ENCODE data around the gene MSTO1. TPM values are rescaled to one million over a fixed set of nuclear protein-coding genes. Genes with fewer than 3 reads are reported as not detected.
"Not testable (repeated sequence)": the region's sequence is repeated elsewhere in the genome, so short reads cannot be mapped to it uniquely, and the experiment has no call there.

MSTO1 gene
- total RNA-seq, 1 experiment from 2014 or later, result 140 TPM

DNA sequence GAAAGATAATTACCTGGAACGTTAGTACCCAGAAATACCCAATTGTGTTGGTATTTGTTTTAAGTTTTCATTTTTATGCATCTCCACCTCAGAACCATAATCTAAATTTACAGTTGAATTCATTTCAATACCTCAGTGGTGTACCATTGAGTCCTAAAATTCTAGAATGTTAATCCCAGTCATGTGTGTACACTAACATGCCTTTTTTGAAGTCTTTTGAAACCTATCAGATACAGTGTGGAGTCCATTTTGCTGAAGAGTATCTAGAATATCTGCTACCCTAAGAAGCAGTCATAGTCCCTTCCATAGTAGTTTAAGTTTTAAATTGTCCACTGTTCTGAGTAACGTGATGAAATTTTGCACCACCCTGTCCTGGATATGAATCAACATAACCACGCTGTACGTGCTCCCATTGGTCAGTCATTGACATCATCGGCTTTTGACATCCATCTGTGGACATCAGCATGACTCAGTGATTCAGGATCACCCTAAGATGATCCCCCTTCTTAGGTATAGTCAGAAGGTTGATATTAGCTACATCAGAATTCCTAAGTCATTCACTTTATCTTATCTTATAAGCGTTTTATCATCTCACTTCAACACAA lies 39.9 kb upstream of the MSTO1 start:
- POLR2A ChIA-PET, result interaction anchor here (0.8 kb wide), 1 partner anchor 9 kb away, joined by 3 read pairs; no protein-coding TSS in a partner anchor
- peak overlapping the region; percentile 19 for H3K27ac Mint-ChIP-seq (ENCODE audit: low read depth, unreplicated experiment)
- BruUV-seq (replicated peaks), result TSS peak; percentile 34

DNA sequence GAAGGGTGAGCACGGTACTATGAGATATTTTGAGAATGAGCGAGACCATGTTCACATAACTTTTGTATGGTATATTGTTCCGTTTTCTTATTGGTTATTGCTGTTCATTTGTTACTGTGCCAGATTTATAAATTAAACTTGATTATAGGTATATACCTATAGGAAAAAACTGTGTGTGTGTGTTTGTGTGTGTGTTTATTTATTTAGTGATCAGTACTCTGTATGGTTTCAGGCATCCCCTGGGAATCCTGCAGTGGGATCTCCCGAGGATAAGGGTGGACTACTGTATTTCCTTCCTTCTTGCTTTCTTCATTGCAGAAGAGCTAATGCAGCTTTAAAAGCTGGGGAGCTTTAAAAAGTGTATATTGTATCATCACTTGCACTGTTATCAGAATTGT lies 39.4 kb upstream of the MSTO1 start:
- intact Hi-C loops (cut with micrococcal nuclease), result no loop called here
- TF ChIP-seq, protein P1, sequence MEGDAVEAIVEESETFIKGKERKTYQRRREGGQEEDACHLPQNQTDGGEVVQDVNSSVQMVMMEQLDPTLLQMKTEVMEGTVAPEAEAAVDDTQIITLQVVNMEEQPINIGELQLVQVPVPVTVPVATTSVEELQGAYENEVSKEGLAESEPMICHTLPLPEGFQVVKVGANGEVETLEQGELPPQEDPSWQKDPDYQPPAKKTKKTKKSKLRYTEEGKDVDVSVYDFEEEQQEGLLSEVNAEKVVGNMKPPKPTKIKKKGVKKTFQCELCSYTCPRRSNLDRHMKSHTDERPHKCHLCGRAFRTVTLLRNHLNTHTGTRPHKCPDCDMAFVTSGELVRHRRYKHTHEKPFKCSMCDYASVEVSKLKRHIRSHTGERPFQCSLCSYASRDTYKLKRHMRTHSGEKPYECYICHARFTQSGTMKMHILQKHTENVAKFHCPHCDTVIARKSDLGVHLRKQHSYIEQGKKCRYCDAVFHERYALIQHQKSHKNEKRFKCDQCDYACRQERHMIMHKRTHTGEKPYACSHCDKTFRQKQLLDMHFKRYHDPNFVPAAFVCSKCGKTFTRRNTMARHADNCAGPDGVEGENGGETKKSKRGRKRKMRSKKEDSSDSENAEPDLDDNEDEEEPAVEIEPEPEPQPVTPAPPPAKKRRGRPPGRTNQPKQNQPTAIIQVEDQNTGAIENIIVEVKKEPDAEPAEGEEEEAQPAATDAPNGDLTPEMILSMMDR (IDR thresholded peaks at IDR 0.05; ENCODE audit: unreplicated experiment), result no peak
- no peak overlapping the region for H3K4me3 Mint-ChIP-seq (ENCODE audit: unreplicated experiment)
- no peaks in the 10 kb centered on the region for H3K9me3 Mint-ChIP-seq (ENCODE audit: unreplicated experiment)
- CTCF ChIA-PET, result interaction anchor here (0.9 to 1.0 kb wide), 2 partner anchors 22 to 393 kb away, joined by 3 to 6 read pairs; no protein-coding TSS in a partner anchor
- DNase-seq (ENCODE audit: unreplicated experiment), result no peak
- peaks cover 71% of the 10 kb centered on the region for H3K36me3 Mint-ChIP-seq (ENCODE audit: insufficient read depth, unreplicated experiment)
- POLR2A ChIA-PET, result interaction anchor here (0.6 to 0.9 kb wide), 3 partner anchors 10 to 401 kb away, joined by 3 read pairs; no protein-coding TSS in a partner anchor
- peaks cover 11% of the 10 kb centered on the region for H3K4me1 Mint-ChIP-seq (ENCODE audit: insufficient read depth, unreplicated experiment)
- BruUV-seq (replicated peaks), result no TSS peak
- H3K27ac Mint-ChIP-seq (ENCODE audit: low read depth, unreplicated experiment), result peak overlapping the region; percentile 19
- no peaks in the 10 kb centered on the region for H3K27me3 Mint-ChIP-seq (ENCODE audit: insufficient read depth, unreplicated experiment)

More for the DNA sequence above, 39.9 kb upstream of the MSTO1 start:
- peak; percentile 77 for DNase-seq (ENCODE audit: unreplicated experiment)
- TF ChIP-seq, protein P1 (IDR thresholded peaks at IDR 0.05; ENCODE audit: unreplicated experiment), result no peak
- peaks cover 75% of the 10 kb centered on the region for H3K36me3 Mint-ChIP-seq (ENCODE audit: insufficient read depth, unreplicated experiment)
- H3K4me3 Mint-ChIP-seq (ENCODE audit: unreplicated experiment), result no peak overlapping the region
- intact Hi-C loops (cut with micrococcal nuclease), result no loop called here
- CTCF ChIA-PET, result interaction anchor here (0.9 kb wide), 1 partner anchor 22 kb away, joined by 6 read pairs; no protein-coding TSS in a partner anchor
- H3K4me1 Mint-ChIP-seq (ENCODE audit: insufficient read depth, unreplicated experiment), result peaks cover 11% of the 10 kb centered on the region
- no peaks in the 10 kb centered on the region for H3K27me3 Mint-ChIP-seq (ENCODE audit: insufficient read depth, unreplicated experiment)
- H3K9me3 Mint-ChIP-seq (ENCODE audit: unreplicated experiment), result no peaks in the 10 kb centered on the region

DNA sequence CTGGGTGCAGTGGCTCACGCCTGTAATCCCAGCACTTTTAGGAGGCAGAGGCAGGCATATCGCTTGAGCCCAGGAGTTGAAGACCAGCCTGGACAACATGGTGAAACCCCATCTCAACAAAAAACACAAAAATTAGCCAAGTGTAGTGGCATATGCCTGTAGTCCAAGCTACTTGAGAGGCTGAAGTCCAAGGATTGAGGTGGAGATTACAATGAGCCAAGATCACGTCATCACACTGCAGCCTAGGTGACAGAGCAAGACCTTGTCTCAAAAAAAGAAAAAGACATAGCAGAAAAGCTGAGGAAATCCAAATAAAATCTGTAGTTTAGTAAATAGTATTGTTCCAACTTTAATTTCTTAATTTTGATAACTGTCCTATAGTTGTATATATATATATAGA lies 35.9 kb upstream of the MSTO1 start:
- CTCF ChIA-PET, result interaction anchor here (0.6 to 1.2 kb wide), 4 partner anchors 11 to 397 kb away, joined by 3 to 4 read pairs (median 4); no protein-coding TSS in a partner anchor
- DNase-seq (ENCODE audit: unreplicated experiment), result no peak
- H3K4me1 Mint-ChIP-seq (ENCODE audit: insufficient read depth, unreplicated experiment), result peaks cover 11% of the 10 kb centered on the region
- H3K9me3 Mint-ChIP-seq (ENCODE audit: unreplicated experiment), result no peaks in the 10 kb centered on the region
- TF ChIP-seq, protein P1 (IDR thresholded peaks at IDR 0.05; ENCODE audit: unreplicated experiment), result no peak
- no peak overlapping the region for H3K27ac Mint-ChIP-seq (ENCODE audit: low read depth, unreplicated experiment)
- TSS peak; percentile 10 for BruUV-seq (replicated peaks)
- H3K27me3 Mint-ChIP-seq (ENCODE audit: insufficient read depth, unreplicated experiment), result no peaks in the 10 kb centered on the region
- intact Hi-C loops (cut with micrococcal nuclease), result no loop called here
- POLR2A ChIA-PET, result interaction anchor here (0.6 to 2.8 kb wide), 4 partner anchors 11 to 104 kb away, joined by 3 to 16 read pairs (median 4); partner anchors contain the start of gene ASH1L
- H3K4me3 Mint-ChIP-seq (ENCODE audit: unreplicated experiment), result no peak overlapping the region
- H3K36me3 Mint-ChIP-seq (ENCODE audit: insufficient read depth, unreplicated experiment), result peaks cover 47% of the 10 kb centered on the region

DNA sequence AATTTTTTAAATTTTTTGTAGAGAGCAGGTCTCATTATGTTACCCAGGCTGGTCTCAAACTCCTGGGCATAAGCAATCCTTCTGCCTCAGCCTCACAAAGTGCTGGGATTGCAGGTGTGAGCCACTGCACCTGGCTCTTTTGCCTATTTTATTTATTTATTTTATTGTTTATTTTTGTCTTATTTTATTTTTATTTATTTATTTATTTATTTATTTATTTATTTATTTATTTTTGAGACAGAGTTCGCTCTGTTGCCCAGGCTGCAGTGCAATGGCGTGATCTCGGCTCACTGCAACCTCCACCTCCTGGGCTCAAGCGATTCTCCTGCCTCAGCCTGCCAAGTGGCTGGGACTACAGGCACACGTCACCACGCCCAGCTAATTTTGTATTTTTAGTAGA lies 34.4 kb upstream of the MSTO1 start:
- H3K4me1 Mint-ChIP-seq (ENCODE audit: insufficient read depth, unreplicated experiment); intact Hi-C loops (cut with micrococcal nuclease); H3K27ac Mint-ChIP-seq (ENCODE audit: low read depth, unreplicated experiment); DNase-seq (ENCODE audit: unreplicated experiment); H3K9me3 Mint-ChIP-seq (ENCODE audit: unreplicated experiment); BruUV-seq (replicated peaks); H3K4me3 Mint-ChIP-seq (ENCODE audit: unreplicated experiment); CTCF ChIA-PET; H3K27me3 Mint-ChIP-seq (ENCODE audit: insufficient read depth, unreplicated experiment): not testable (repeated sequence)
- H3K36me3 Mint-ChIP-seq (ENCODE audit: insufficient read depth, unreplicated experiment), result peaks cover 34% of the 10 kb centered on the region
- POLR2A ChIA-PET, result interaction anchor here (0.6 kb wide), 1 partner anchor 62 kb away, joined by 3 read pairs; no protein-coding TSS in a partner anchor

DNA sequence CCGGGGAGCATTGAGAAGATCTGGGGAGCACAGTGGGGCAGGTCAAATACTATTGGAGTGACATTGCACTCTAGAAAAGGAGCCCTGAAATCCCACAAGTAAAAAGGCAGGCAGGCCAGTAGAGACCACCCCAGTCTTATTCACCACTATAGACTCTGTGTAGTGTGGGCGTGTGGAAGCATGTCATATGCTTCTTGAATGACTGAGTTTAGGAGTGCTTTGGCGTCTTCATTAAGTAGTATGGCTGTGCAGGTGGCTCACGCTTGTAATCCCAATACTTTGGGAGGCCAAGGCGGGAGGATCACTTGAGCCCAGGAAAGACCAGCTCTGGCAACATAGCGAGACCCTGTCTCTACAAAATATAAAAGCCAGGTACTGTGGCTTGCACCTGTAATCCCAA lies 26.2 kb upstream of the MSTO1 start:
- H3K4me1 Mint-ChIP-seq (ENCODE audit: insufficient read depth, unreplicated experiment); BruUV-seq (replicated peaks); H3K27me3 Mint-ChIP-seq (ENCODE audit: insufficient read depth, unreplicated experiment); H3K27ac Mint-ChIP-seq (ENCODE audit: low read depth, unreplicated experiment); DNase-seq (ENCODE audit: unreplicated experiment); intact Hi-C loops (cut with micrococcal nuclease); H3K4me3 Mint-ChIP-seq (ENCODE audit: unreplicated experiment); H3K36me3 Mint-ChIP-seq (ENCODE audit: insufficient read depth, unreplicated experiment); H3K9me3 Mint-ChIP-seq (ENCODE audit: unreplicated experiment): not testable (repeated sequence)
- ChIA-PET POLR2A (interaction anchor here (1.2 kb wide), 1 partner anchor 25 kb away, joined by 4 read pairs; no protein-coding TSS in a partner anchor), CTCF (interaction anchor here (0.6 to 1.4 kb wide), 3 partner anchors 74 to 333 kb away, joined by 3 to 4 read pairs (median 3); no protein-coding TSS in a partner anchor)

DNA sequence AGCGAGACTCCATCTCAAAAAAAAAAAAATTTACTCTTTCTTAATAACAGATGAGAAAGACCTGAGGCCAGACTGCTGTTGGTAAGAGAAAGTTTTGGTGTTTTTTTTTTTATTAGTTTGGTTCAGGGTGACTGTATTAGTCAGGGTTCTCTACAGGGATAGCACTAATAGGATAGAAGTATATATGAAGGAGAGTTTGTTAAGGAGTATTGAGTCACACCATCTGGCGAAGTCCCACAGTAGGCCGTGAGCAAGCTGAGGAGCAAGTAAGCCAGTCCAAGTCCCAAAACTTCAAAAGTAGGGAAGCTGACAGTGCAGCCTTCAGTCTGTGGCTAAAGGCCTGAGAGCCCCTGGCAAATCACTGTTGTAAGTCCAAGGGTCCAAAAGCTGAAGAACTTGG lies 20.7 kb upstream of the MSTO1 start:
- intact Hi-C loops (cut with micrococcal nuclease); H3K9me3 Mint-ChIP-seq (ENCODE audit: unreplicated experiment); H3K27ac Mint-ChIP-seq (ENCODE audit: low read depth, unreplicated experiment); H3K4me3 Mint-ChIP-seq (ENCODE audit: unreplicated experiment); H3K27me3 Mint-ChIP-seq (ENCODE audit: insufficient read depth, unreplicated experiment); DNase-seq (ENCODE audit: unreplicated experiment); H3K4me1 Mint-ChIP-seq (ENCODE audit: insufficient read depth, unreplicated experiment); H3K36me3 Mint-ChIP-seq (ENCODE audit: insufficient read depth, unreplicated experiment); BruUV-seq (replicated peaks): not testable (repeated sequence)
- ChIA-PET POLR2A (interaction anchor here (0.6 to 0.7 kb wide), 2 partner anchors 242 to 303 kb away, joined by 3 read pairs; no protein-coding TSS in a partner anchor), CTCF (interaction anchor here (0.6 to 1.3 kb wide), 3 partner anchors 11 to 338 kb away, joined by 4 read pairs; no protein-coding TSS in a partner anchor)
